HepG2 (cell line): Measurements from ENCODE around the gene DCDC2. TPM values are rescaled to one million over a fixed set of nuclear protein-coding genes. Genes with fewer than 3 reads are reported as not detected.

Experiments used
- ARID5B ChIP-seq: IDR thresholded peaks from 2 replicates; pipeline ENCODE4 v1.4.0; 2020; ENCODE audit warnings: mild to moderate bottlenecking, missing genetic modification reagents
- GATAD2A ChIP-seq: IDR thresholded peaks from 2 replicates; pipeline ENCODE4 v1.6.1; 2016
- NR2F2 ChIP-seq: IDR thresholded peaks from 2 replicates; pipeline ENCODE4 v1.6.1; 2012; ENCODE audit warnings: low read depth, inconsistent platforms, borderline replicate concordance
- NR2F6 ChIP-seq, 2 experiments: IDR thresholded peaks; 2 replicates each; pipeline ENCODE4 v1.6.1; 2016; ENCODE audit warnings: antibody characterized with exemption in 1 of 2, mild to moderate bottlenecking in 1 of 2
- PAXIP1 ChIP-seq: sonication (generic); formaldehyde crosslinking; conservative IDR thresholded peaks from 2 replicates; pipeline ENCODE4 v1.4.0; 2020; ENCODE audit warnings: mild to moderate bottlenecking, missing genetic modification reagents, moderate library complexity
- PPARG ChIP-seq: conservative IDR thresholded peaks from 2 replicates; pipeline ENCODE4 v1.6.1; 2016; ENCODE audit warnings: missing biosample characterization, missing genetic modification reagents
- RARA ChIP-seq: IDR thresholded peaks from 2 replicates; pipeline ENCODE4 v1.6.1; 2016; ENCODE audit warnings: missing genetic modification reagents, missing compliant biosample characterization
- RXRB ChIP-seq: IDR thresholded peaks from 2 replicates; pipeline ENCODE4 v1.6.1; 2016; ENCODE audit warnings: borderline replicate concordance, missing genetic modification reagents, missing compliant biosample characterization
- SOX13 ChIP-seq, 3 experiments: fragments of 450-650 bp in 1 of 3; sonication (generic) in 1 of 3; formaldehyde crosslinking in 1 of 3; IDR thresholded peaks in 2 of 3; conservative IDR thresholded peaks in 1 of 3; 2 replicates each; pipeline versions ENCODE4 v1.5.0 to v1.6.1; 2016 to 2020; ENCODE audit warnings: antibody characterized with exemption in 1 of 3, mild to moderate bottlenecking in 1 of 3, missing compliant biosample characterization in 1 of 3, missing genetic modification reagents in 1 of 3, moderate library complexity in 1 of 3
- SOX5 ChIP-seq: IDR thresholded peaks from 2 replicates; pipeline ENCODE4 v1.6.1; 2016; ENCODE audit warnings: borderline replicate concordance
- SOX6 ChIP-seq, 2 experiments: fragments of 450-650 bp in 1 of 2; sonication (generic) in 1 of 2; formaldehyde crosslinking in 1 of 2; IDR thresholded peaks; 2 replicates each; pipeline versions ENCODE4 v1.4.0 to v1.6.1; 2017 to 2020; ENCODE audit warnings: antibody characterized with exemption in 1 of 2, mild to moderate bottlenecking in 1 of 2, missing genetic modification reagents in 1 of 2
- ZNF558 ChIP-seq: sonication (generic); formaldehyde crosslinking; IDR thresholded peaks from 2 replicates; pipeline ENCODE4 v1.9.0; 2022; ENCODE audit warnings: mild to moderate bottlenecking, missing genetic modification reagents, borderline replicate concordance
- polyA plus RNA-seq, 8 experiments: library from polyadenylated mRNA; depleted of rRNA in 3 of 8; stranded (reverse) in 7 of 8; unstranded in 1 of 8; fragments of >200 nt; fragmentation: Illumina TruSeq in 4 of 8; extraction: Trizol in 4 of 8; gene quantifications; 2 replicates each; pipeline versions ENCODE4 v1.2.1 to v1.2.3, GENCODE V29; 2011 to 2016; ENCODE audit warnings: low read depth in 4 of 8, missing spikeins in 1 of 8, mixed read lengths in 1 of 8; ENCODE audit not compliant: insufficient read depth in 1 of 8
- total RNA-seq, 5 experiments: library from RNA; depleted of rRNA; stranded (reverse); fragments of >200 nt; fragmentation: Illumina TruSeq; extraction: Trizol; gene quantifications; 2 replicates each; pipeline ENCODE4 v1.2.3, GENCODE V29; 2016; ENCODE audit warnings: low read depth in 1 of 5

Gene DCDC2
- total and polyA plus RNA-seq, 2 of the 13 experiments (the other 11 are each of a cell fraction or from before 2014, with no cell fraction given) = 9.0 to 36.2 TPM

- 0 out of 2 replicates have a peak, but pooled peaks have one; percentile 13 for TF ChIP-seq SOX13 (IDR thresholded peaks at IDR 0.05)
- TF ChIP-seq SOX13 (CRISPR knock-in tag; conservative IDR thresholded peaks at IDR 0.05 in 1 of 2, IDR thresholded peaks at IDR 0.05 in 1 of 2) = peak in 1 of 2 experiments; percentile 94; a peak in 2 of 4 replicates
- TF ChIP-seq RARA = 0 out of 2 replicates have a peak, but pooled peaks have one; percentile 37
- TF ChIP-seq SOX5 (CRISPR knock-in tag) = peak; percentile 94
- TF ChIP-seq SOX6 (IDR thresholded peaks at IDR 0.05) = no peak
- TF ChIP-seq SOX6 (CRISPR knock-in tag; IDR thresholded peaks at IDR 0.05) = peak; percentile 84
- TF ChIP-seq RXRB = peak; percentile 43; the same call in 1 of the 2 replicates
- peak; percentile 61; the same call in 1 of the 2 replicates for TF ChIP-seq NR2F6 (IDR thresholded peaks at IDR 0.05)
- TF ChIP-seq NR2F6 (CRISPR knock-in tag; IDR thresholded peaks at IDR 0.05) = no peak
- TF ChIP-seq ARID5B (CRISPR knock-in tag) = peak; percentile 55
- TF ChIP-seq ZNF558 (CRISPR knock-in tag) = no peak
- 0 out of 2 replicates have a peak, but pooled peaks have one; percentile 30 for TF ChIP-seq PAXIP1 (CRISPR knock-in tag)
- peak; percentile 48; the same call in 1 of the 2 replicates for TF ChIP-seq NR2F2
- no peak for TF ChIP-seq GATAD2A (CRISPR knock-in tag)
- TF ChIP-seq PPARG (CRISPR knock-in tag) = peak; percentile 91
Measured at GRCh38 chr6:24240943-24241342, 116.9 kb downstream of the DCDC2 start (continued).
